Stimulated activated CD8-positive, alpha-beta memory T cell treated with anti-CD3 and anti-CD28 coated beads, Interleukin-12 subunit alpha, Interleukin-12 subunit beta, amount 100 ng/mL, for 4 hours (primary cell): Measurements from ENCODE around the gene ALK.
"Not testable (repeated sequence)": the region's sequence is repeated elsewhere in the genome, so short reads cannot be mapped to it uniquely, and the experiment has no call there.

Experiments used
- DNase-seq: peaks from one replicate; pipeline ENCODE4 v3.0.0-alpha.2; 2020; ENCODE audit warnings: low read depth

ALK gene

DNA sequence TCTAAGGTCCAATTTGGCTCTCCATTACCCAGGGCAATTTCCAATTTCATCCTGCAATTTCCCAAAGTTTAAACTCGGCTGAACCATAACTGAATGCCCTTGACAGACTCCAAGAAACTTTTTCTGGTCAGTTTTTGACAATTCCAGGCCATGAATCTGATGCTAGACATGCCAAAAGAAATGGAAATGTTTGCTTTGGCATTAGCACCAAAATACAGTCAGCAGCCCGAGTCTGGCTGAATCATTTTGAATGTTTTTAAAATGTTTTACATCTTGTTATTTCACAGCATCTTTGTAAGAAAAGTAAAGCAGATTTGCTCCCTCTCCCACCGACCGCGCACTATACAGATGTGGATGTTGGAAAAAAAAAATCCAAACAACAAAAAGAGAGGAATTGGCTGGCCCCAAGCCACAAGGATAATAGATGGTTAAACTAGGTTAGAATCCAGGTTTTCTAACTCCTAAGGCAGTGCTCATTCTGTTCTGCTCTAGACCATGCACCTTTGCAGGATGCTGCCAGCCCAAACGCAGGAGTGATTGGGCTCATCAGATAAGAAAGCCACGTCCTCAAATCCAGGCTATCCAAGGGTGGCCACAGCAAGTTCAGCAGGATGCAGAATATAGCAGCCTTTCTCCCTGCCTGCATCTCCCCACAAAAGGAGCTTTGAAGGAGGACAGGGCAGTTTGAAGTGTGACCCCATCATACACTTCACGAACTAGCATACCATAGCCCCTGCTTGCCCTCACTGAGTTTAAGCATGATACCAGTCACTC lies 167.5 kb downstream of the ALK start:
- no peak for DNase-seq

DNA sequence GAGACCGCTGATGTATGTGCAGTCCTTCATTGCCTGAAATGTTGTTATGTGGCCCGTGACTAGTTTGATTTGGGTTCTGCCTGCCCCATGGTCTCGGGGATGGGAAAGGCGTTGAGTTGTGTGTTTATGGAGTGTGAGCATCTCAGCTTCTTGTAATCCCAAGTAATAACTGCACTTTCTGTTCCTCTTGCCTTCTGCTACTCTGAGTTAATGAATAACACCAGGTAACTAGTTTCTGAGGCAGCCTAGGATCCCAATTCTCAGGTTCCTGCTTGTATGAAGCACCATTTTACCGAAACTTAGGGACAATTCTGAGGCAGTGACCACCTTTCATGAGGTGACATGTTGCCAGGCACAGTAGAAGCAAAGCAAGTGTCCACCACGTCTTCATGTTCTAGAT lies 170.0 kb downstream of the ALK start:
- DNase-seq: no peak

DNA sequence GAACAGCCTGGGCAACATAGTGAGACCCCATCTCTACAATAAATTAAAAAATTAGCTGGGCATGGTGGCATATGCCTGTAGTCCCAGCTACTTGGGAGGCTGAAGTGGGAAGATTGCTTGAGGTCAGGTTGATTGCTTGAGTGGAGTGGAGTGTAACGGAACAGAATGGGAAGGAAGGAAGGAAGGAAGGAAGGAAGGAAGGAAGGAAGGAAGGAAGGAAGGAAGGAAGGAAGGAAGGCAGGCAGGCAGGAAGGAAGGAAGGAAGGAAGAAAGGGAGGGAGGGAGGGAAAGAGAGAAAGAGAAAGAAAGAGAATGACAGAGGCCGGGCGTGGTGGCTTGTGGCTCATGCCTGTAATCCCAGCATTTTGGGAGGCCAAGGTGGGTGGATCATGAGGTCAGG lies 170.9 kb downstream of the ALK start:
- DNase-seq: not testable (repeated sequence)

DNA sequence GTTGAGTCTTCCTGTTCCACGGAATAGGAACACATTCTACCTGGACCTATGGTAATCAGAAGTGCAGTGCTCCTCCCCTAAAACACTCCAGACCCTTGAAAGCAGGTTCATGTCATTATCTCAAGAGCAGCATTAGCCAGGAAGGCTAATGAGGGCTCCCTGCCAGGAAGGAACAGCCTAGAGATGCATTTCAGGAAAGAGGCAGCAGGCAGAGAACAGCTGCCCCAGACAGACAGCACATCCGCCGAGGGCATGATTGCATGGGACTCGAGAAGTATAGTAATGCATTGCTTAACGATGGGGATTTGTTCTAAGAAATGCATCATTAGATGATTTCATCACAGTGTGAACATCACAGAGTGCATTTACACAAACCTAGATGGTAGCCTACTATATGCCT lies 171.5 kb downstream of the ALK start:
- DNase-seq: no peak

DNA sequence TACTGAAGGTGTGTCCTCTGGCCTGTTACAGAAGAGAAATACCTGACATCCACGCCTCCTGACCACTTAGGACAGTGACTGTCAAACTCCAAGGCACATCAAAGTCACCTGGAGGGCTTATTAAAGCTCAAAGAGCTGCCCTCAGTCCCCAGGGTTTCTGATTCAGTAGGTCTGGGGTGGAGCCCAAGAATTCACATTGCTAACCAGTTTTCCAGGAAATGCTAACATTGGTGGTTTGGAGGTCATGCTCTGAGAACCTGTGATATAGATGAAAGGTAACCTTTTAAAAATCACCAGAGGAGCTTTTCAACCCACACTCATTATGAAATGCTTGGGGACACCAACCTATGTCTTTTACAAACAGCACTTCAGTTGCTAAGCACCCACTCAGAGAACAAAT lies 172.3 kb downstream of the ALK start:
- DNase-seq: no peak

DNA sequence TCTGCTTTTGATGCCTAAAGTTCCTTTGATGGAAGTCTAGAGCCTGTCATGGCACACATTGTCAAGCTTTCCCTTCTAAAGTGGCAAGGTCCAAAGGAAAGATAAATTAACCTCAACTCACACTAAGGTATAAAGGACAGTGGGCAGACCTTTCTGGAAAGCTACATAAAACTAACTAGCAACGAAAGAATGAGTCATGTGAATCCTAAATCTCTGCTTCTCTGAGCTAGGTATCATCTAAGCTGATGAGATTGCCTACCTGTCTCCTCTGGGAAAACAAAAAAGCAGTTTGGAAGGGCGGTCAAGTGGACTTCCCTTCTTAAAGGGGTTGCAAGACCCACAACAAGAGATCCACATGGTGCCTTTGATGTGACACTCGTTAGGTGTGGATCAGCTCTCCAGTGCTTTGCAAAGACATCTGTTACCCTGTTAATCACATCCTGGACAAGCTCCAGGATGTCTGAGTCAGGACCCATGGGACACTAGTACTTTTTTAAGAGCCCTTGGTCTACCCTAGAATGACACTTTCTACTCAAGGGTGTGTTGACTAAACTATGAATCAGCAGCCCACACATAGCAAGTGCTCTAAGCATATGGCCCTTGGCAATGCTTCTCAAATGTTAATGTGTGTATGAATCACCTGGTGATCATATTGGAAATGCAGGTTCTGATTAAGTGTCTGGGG lies 173.5 kb downstream of the ALK start:
- DNase-seq: no peak

DNA sequence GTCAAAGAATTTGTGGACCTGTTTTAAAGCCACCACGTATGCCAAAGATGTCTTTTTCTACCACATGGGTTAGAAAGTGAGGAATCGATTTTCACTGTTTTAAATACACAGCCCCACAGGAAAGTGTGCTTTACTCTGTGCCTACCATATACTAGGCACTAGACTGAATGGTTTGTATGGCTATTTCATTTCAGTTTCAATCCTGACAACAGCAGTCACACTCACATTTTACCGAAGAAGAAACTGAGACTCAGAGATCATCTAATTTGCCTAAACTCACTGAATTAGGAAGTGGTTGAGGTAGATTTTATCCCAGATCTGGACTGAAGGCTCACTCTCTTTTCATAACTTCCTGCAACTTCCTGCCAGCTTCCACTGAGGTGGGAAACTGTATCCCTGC lies 176.4 kb downstream of the ALK start:
- no peak for DNase-seq

DNA sequence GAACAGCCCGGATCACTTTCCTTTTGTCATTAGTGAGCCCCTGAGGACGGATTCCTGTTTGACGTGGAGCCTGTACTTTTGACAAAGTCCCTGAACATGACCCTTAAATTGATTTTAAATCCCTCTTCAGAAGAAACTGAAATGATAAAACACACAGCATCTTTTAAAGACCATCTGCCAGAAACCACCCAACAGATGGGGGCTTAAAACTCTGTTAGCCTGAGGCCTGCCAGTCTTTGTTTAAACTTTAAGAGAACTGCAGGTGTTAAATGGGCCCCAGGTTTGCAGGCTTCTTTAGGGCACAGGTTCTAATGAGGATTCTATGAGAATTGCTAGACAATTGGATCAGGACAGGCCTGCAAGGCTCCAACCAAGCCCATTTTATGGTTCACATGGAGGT lies 177.9 kb downstream of the ALK start:
- no peak for DNase-seq

DNA sequence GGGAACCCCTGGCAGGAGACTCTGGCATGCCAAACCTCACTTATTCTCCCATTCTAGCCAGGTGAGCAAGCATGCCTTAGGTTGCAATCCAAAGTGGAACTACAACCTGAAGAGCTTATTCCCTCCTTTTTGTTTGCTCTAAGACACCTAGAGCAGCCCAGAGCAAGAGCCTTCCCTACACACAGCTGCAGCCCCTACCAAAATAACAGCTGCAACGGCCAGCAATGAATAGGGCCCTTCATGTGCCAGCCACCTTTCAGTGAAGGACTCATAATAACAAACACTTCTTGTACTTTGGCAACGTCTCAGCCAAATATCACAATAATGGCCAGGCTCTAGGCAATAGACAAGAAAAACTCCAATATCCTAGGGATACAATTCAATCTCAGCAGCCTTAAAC lies 178.7 kb downstream of the ALK start:
- DNase-seq: no peak

DNA sequence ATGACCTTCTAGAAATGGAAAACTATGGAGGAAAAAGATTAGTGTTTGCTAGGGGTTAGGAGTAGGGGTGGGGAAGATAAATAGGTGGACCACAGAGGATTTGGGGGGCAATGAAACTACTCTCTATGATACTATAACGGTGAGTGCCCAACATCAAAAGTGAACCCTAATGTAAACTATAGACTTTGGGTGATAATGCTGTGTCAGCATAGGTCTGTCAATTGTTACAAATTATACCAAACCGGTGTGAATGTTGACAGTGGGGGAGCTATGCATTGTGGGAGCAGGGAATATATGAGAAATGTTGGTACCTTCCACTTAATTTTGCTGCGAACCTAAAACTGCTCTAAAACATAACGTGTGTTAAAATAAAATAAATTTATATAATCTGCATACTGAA lies 180.3 kb downstream of the ALK start:
- DNase-seq: no peak

DNA sequence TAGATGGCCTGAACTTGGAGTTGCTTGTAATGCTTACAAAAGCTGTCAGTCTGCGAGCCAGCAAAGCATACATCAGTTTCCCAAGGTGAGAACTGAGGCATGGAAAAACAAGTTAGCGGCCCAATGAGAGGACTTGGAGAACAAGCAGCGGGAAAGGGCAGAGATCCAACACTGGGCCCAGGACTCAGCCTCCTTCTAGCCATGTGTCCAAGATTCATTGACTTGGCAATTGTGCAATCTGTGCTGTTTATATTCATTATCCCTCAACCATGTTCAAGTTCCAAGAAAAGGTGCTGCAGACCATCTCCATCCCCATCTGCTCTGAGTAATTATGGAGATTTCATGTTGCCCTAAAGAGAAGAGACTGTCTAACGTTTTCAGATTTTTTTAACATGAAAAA lies 187.4 kb downstream of the ALK start:
- no peak for DNase-seq

DNA sequence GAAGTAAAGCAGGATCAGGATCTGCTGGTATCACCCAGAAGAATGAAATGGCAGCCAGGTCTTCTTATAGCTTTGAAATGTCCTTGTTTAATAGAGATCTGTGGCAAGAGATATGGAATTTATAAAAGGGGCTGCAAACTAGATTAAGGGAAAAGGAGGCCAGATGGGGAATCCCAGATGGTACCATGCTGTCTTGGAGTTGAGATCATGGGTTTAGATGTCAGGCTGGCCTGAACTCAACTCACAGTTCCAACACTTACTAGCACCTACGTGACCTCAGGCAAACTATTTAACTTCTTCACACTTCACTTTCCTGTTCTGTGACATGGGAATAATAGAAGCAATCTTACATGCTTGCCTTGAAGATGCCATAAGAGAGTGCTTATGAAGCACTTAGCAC lies 188.2 kb downstream of the ALK start:
- DNase-seq: no peak

DNA sequence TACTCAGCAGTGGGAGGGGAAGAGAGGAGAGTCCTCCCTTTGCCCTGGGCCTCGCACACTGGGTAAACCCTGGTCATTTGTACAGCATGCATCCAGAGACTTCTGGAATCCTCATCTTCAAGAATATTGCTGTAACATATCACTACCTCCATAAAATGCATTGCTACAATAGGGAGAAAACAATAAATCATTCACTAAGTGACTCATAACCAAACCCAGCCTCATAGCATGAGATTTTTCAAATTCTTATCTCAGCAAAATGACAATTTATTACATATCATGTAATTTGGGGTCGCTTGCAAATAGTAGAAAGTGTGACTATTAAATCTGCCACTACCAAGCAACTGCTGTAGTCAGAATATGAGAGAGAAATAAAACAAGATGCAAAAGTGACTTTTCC lies 189.4 kb downstream of the ALK start:
- no peak for DNase-seq

DNA sequence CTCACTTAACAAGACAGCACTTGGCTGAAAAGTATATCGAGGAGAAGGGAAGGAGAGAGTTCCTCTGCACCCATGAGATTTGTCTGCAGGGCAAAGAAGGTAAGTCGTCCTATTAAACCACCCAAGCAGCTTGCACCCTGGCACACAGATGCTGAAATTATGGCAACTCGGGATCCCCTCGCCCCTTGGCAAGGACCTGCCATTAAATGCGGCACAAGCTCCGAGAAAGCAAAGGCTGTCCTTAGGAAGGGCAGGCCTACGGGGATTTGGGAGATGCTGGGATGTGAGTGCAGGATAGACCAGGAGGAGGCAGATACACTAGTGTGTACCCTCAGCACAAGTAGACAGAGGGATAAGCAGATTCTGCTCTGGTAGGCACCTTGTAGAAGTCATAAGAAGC lies 191.5 kb downstream of the ALK start:
- DNase-seq: no peak

DNA sequence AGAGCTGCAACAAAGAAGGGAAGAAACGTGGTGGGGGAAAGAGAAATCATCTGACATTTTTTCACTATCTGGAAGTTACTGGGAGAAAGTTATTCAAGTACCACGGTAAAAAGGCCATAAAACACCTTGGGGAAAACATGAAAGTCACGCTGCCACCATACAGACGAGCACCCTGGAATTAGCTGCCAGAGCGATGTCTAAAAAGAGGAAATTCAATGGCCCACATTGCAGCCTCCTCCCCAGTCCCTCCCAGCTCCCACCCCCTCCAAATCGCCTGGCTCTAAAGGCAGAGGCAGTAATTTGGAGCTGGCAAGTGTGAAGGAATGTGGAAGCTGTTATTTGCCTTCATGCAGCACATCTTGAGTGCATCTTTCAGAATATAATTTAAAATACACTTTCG lies 192.0 kb downstream of the ALK start:
- DNase-seq: no peak

DNA sequence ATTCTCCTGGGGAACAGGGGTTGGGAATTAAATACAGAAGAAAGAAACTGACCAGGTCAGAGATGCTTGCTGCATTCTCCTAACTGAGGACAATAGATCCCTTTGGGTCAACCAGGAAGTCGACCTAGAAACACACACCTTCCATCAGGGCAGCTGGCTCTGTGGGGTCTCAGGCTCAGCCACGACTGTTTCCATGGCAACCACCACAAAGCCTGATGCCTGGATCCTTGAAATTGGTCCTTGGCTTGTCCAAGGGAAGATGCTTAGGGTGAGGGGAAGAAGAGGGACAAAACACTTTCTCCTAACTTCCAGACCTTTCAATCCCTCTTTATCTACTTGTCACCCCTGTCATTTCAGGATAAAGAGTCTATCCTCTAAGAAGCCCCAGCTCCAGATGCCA lies 194.4 kb downstream of the ALK start:
- no peak for DNase-seq

DNA sequence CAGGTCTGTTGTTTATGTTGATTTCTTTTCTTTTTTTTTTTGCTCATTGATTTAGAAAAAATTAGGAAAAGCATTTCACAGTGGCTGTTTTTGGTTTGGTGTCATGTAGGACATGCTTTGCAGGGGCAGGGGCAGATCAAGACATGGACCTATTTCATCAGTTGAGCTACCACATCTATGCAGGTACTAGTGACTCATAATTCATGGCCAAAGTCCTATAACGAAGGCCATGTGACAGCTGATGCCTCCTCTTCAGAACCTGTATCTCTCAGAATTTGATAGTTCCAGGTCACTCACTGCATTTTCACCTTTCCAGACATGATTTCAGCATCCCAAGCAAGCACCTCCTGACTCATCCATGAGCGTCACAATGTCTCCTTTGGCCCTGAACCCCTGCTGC lies 195.8 kb downstream of the ALK start:
- DNase-seq: no peak

DNA sequence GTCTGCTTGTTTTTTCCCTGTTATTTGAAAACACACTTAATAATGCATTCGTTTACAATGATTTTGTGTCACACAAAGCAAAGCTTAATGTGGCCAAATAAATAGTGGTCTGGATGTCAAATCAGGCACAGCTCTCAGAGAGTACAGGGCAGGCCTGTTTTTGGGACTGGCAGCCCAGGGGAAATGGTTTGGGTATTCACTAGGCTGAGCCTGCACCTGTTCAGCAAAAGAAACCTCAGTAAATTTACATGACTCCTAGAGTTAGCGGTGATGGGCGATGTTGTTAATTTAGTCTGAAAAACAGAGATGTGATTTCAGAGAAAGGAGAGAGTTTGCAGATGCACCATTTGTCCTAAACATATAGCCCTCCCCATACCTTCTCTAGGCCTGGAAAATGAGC lies 197.1 kb downstream of the ALK start:
- no peak for DNase-seq

DNA sequence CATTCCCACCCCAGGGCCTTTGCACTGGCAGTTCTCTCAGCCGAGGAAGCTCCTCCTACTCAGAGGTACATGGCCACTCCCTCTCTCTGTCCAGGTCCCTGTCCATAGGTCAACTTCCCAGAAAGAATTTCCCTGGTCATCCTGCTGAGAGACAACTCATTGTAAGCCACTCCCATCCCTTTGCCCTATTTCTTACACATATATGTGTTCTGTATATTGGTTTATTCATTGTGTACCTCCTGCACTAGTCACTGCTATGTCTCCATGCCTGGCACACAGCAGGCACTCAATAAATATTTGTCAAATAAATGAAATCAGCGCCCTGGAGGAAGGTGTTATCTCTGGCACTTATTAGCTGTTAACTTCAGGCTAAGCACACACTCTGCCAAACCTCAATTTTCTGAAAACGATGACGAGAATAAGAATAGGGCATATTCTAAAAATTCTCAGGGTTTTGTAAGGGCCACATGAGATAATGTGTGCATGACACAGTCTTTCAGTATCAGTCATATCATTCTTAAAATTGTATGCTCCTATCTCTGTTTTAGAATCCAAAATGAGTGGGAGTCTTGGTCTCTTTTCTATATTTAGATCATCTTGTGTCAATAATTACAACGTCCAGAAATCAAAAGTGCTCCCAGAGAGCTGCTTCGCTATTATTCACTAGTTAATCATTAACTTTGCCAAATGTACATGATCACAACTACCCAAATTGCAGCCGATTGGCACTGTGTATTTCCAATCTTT lies 198.0 kb downstream of the ALK start:
- no peak for DNase-seq

DNA sequence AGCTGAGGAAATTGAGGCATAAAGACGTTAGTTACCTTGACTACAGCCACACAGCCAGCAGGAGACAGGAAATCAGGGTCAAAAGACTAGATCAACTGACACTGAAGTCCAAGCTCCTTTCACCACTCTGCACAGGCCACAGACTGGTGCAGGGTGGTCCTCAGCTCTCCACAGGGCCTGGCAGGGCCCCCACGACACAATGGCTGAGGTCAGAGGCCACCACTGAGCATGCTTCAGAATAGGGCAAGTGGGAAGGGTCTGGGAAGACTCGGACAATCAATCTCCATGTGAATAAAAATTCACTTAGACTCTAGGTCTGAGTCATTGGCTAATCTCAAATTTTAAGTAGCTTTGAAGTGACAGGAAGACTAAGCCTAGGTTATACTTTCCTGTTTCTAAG lies 201.7 kb downstream of the ALK start:
- no peak for DNase-seq

DNA sequence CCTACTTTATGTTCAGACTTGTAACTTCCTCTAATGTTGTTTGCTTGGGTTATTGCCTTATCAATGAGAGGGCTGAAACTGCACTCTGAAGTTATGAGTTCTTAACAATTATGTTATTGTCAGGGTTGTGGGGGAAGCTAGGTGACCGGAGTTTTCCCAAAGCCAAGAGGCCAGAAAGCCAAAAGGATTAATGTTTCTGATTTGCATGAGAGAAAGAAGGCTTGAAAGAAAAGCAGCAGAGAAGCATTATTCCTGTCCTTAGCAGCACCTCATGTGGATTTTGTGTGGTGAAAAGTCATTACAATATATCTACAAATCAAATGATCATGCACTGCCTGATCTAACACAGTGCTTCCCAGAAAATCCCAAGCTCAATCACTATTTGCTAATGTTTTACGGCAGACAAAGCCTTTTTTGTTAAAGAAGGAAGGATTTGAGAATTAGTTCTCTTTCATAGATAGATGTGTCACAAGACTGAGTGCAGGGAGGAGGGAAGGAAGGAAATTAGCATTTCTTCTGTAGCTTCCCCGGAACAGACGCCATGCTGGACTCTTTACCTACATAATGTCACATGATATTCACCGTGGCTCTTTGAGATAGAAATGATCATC lies 203.2 kb downstream of the ALK start:
- no peak for DNase-seq

DNA sequence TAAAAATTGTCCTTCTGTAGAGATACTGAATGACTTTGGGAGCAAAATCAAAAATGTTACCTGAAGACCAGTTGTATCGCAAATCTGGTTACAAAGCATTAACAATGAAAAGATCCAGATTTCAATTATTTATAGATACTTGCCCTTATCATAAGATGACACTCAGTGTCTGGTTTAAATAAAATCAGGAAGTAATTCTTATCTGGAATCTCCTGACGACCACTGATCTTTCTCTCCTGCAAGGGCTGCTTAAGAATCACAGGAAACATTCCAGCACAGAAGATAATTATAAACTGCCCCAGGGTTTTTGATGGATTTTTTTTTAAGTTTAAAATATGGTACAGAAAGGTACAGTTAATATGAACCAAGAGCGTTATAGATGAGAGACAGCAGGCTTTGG lies 205.7 kb downstream of the ALK start:
- no peak for DNase-seq

DNA sequence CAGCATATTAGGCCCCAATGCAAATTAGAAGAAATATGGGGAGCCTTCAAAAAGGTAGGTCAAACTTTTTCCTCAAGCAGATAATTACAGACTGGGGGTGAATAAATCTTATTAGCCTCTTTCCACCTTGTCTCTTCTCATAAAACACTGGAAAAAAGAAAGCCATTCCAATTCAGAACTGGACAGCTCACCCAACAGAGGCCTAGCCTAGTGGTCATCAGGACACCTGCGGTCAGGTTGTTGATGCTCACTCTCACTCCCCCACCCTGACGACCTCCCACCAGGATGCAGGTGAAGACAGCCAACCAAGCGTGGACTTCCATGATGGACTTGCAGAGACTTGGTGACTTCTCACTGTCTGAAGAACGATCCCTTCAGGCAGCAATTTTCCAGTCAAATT lies 207.1 kb downstream of the ALK start:
- DNase-seq: no peak
